Loucy (cell line): ENCODE data around the gene PIK3R5.

Source experiments
- CTCF ChIP-seq: fragments of 200-600 bp; sonication (generic); conservative IDR thresholded peaks from 2 replicates; pipeline ENCODE4 v1.5.1; 2014; ENCODE audit warnings: mild to moderate bottlenecking, antibody characterized with exemption, low read length
- EZH2phosphoT487 ChIP-seq: fragments of 200-600 bp; IDR thresholded peaks from 2 replicates; pipeline ENCODE4 v1.6.1; 2018; ENCODE audit warnings: antibody characterized with exemption, mild to moderate bottlenecking, moderate library complexity, borderline replicate concordance

GRCh38 chr17:8979715-8980114 is 14.2 kb upstream of the PIK3R5 start:
- TF ChIP-seq CTCF (no peak), EZH2phosphoT487 (no peak)
